Glutamatergic neuron (in vitro differentiated cells): Measurements from ENCODE around the gene TSPAN18. TPM values are rescaled to one million over a fixed set of nuclear protein-coding genes. Genes with fewer than 3 reads are reported as not detected.

Experiments used
- DNase-seq: peaks from one replicate; pipeline ENCODE4 v3.0.0; 2022
- H3K27ac Mint-ChIP-seq: one replicate; pipeline ENCODE4 v1.8.0; 2020; ENCODE audit warnings: mild to moderate bottlenecking, mixed read lengths, inconsistent platforms; ENCODE audit not compliant: unreplicated experiment
- H3K27me3 Mint-ChIP-seq: one replicate; pipeline ENCODE4 v1.8.0; 2020; ENCODE audit warnings: mild to moderate bottlenecking, moderate library complexity, mixed read lengths, inconsistent platforms; ENCODE audit not compliant: unreplicated experiment
- H3K36me3 Mint-ChIP-seq: one replicate; pipeline ENCODE4 v1.8.0; 2020; ENCODE audit warnings: mild to moderate bottlenecking, mixed read lengths, inconsistent platforms; ENCODE audit not compliant: unreplicated experiment
- H3K4me1 Mint-ChIP-seq: one replicate; pipeline ENCODE4 v1.8.0; 2020; ENCODE audit warnings: mild to moderate bottlenecking, low read depth, mixed read lengths, inconsistent platforms; ENCODE audit not compliant: unreplicated experiment
- H3K4me3 Mint-ChIP-seq: one replicate; pipeline ENCODE4 v1.8.0; 2020; ENCODE audit warnings: mild to moderate bottlenecking, mixed read lengths, inconsistent platforms; ENCODE audit not compliant: unreplicated experiment
- H3K9me3 Mint-ChIP-seq: one replicate; pipeline ENCODE4 v1.8.0; 2020; ENCODE audit warnings: mild to moderate bottlenecking, moderate library complexity, mixed read lengths, inconsistent platforms; ENCODE audit not compliant: unreplicated experiment
- total RNA-seq: library from RNA; stranded (reverse); fragmentation: NEBNext Ultra II Directional; extraction: Animal tissue kit (Norgen Biotek cat#: 25700); gene quantifications from one replicate; pipeline ENCODE4 v1.2.1, GENCODE V29; 2021; ENCODE audit not compliant: unreplicated experiment
- TF ChIP-seq, protein P1 (sequence below): fragments of 200-600 bp; sonication (generic); IDR thresholded peaks from one replicate; pipeline ENCODE4 v1.5.0; 2021; ENCODE audit not compliant: partially characterized antibody, unreplicated experiment

Gene TSPAN18
- total RNA-seq, 1 donor from 2014 or later = 80.4 TPM

DNA sequence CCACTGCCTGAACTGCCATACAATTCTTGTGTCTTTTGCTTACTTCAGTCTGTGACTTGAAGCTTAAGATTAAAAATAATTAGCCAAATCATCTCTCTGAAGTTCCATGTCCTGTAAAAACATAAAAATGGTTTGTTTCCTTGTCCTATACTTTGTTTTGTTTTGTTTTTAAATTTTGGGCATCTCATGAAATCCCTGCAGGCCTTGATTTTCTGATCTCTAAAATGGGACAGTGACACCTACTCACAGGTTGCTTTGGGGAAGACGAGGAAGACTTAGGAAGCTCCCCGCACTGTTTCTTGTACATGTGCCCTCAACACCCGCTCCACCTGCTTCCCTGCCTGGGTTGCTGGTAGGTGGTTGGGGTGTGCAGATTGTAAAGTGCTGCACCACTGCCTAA is 38.9 kb downstream of the TSPAN18 start:
- Mint-ChIP-seq H3K9me3 (no peaks in the 10 kb centered on the region), H3K36me3 (peaks cover 14% of the 10 kb centered on the region), H3K27ac (peak overlapping the region; percentile 59), H3K27me3 (peaks cover 3% of the 10 kb centered on the region), H3K4me3 (no peak overlapping the region), H3K4me1 (peaks cover 27% of the 10 kb centered on the region)
- TF ChIP-seq, protein P1, sequence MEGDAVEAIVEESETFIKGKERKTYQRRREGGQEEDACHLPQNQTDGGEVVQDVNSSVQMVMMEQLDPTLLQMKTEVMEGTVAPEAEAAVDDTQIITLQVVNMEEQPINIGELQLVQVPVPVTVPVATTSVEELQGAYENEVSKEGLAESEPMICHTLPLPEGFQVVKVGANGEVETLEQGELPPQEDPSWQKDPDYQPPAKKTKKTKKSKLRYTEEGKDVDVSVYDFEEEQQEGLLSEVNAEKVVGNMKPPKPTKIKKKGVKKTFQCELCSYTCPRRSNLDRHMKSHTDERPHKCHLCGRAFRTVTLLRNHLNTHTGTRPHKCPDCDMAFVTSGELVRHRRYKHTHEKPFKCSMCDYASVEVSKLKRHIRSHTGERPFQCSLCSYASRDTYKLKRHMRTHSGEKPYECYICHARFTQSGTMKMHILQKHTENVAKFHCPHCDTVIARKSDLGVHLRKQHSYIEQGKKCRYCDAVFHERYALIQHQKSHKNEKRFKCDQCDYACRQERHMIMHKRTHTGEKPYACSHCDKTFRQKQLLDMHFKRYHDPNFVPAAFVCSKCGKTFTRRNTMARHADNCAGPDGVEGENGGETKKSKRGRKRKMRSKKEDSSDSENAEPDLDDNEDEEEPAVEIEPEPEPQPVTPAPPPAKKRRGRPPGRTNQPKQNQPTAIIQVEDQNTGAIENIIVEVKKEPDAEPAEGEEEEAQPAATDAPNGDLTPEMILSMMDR = no peak
- no peak for DNase-seq

GRCh38 chr11:44766112-44766971 is 39.6 kb downstream of the TSPAN18 start:
- Mint-ChIP-seq H3K27ac (peak overlapping the region; percentile 57), H3K27me3 (peaks cover 3% of the 10 kb centered on the region)

GRCh38 chr11:44766972-44767278 is 40.2 kb downstream of the TSPAN18 start:
- H3K4me3 Mint-ChIP-seq = no peak overlapping the region
- H3K4me1 Mint-ChIP-seq = peaks cover 15% of the 10 kb centered on the region
- no peak for DNase-seq
- H3K9me3 Mint-ChIP-seq = no peaks in the 10 kb centered on the region
- H3K27ac Mint-ChIP-seq = no peak overlapping the region
- H3K36me3 Mint-ChIP-seq = peaks cover 14% of the 10 kb centered on the region
- TF ChIP-seq, protein P1 = no peak
- H3K27me3 Mint-ChIP-seq = peaks cover 3% of the 10 kb centered on the region

More at GRCh38 chr11:44766112-44766971, 39.6 kb downstream of the TSPAN18 start:
- Mint-ChIP-seq H3K4me1 (peaks cover 20% of the 10 kb centered on the region), H3K4me3 (no peak overlapping the region), H3K36me3 (peaks cover 14% of the 10 kb centered on the region), H3K9me3 (no peaks in the 10 kb centered on the region)
- TF ChIP-seq, protein P1 = no peak
- DNase-seq = no peak

DNA sequence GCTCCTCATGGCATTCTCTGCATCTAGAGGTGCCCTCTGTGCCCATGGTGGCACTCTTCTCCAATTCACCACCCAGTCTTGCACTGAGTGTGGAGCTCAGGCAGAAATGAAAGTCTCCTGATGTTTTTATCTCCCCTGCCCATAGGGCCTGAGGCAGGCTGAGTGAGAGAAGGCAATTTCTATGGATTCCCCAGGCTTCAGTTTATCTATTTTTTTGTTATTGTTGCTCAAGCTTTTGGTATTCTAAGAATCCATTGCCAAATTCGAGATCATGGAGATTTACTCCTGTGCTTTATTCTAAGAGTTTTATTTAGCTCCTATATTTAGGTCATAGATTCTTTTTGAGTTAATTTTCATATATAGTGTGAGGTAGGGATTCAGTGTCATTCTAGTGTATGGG is 40.7 kb downstream of the TSPAN18 start:
- TF ChIP-seq, protein P1 = no peak
- Mint-ChIP-seq H3K4me3 (no peak overlapping the region), H3K27ac (no peak overlapping the region), H3K27me3 (peaks cover 2% of the 10 kb centered on the region), H3K4me1 (peaks cover 15% of the 10 kb centered on the region), H3K9me3 (no peaks in the 10 kb centered on the region), H3K36me3 (peaks cover 14% of the 10 kb centered on the region)
- DNase-seq = no peak

DNA sequence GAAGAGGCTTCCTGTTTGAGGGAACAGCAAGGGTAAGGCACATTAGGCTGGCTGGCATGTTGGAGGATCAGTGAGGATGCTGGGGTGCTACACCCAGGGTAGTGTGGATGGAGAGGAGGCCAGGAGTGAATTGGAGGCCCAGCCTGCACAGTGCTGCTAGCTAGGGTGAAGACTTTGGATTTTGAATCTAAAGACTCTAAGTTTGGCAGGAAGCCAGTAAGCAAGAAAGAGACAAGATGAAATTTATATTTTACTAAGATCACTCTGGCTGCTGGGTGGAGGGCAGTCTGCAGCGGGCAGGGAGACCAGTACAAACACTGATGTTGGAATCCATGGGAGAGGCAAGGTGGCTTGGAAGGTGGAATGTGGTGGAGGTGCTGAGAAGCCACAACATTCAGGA is 43.6 kb downstream of the TSPAN18 start:
- Mint-ChIP-seq H3K27me3 (peaks cover 2% of the 10 kb centered on the region), H3K36me3 (peaks cover 14% of the 10 kb centered on the region), H3K4me1 (peaks cover 14% of the 10 kb centered on the region), H3K27ac (no peak overlapping the region), H3K4me3 (no peak overlapping the region), H3K9me3 (no peaks in the 10 kb centered on the region)
- no peak for DNase-seq
- TF ChIP-seq, protein P1 = no peak
